CD14-positive monocyte (primary cell): ENCODE results near the gene SLC22A17. TPM values are rescaled to one million over a fixed set of nuclear protein-coding genes. Genes with fewer than 3 reads are reported as not detected.

ENCODE experiments used
- DNase-seq, 3 donors: peaks; one replicate each; pipeline ENCODE4 v3.0.0-alpha.2; 2011 to 2022
- H2AFZ ChIP-seq: 2 replicates; pipeline ENCODE4 v1.6.0; 2012; ENCODE audit warnings: mild to moderate bottlenecking, low read depth, low read length, inconsistent platforms; ENCODE audit not compliant: insufficient read depth, poor library complexity, severe bottlenecking
- H3K27ac ChIP-seq, 2 donors: 1 replicate in 1 of 2; 2 replicates in 1 of 2; pipeline ENCODE4 v1.5.1; 2012 to 2013; ENCODE audit warnings: low read length in 2 of 2, control low read depth in 1 of 2, inconsistent platforms in 1 of 2, low read depth in 1 of 2, mild to moderate bottlenecking in 1 of 2
- H3K27me3 ChIP-seq, 2 donors: one replicate each; pipeline versions ENCODE4 v1.6.0 to v1.6.1; 2011 to 2013; ENCODE audit warnings: low read length in 2 of 2; ENCODE audit not compliant: control insufficient read depth in 2 of 2, insufficient read depth in 2 of 2
- H3K36me3 ChIP-seq, 2 donors: replicated peaks in 1 of 2; 1 replicate in 1 of 2; 2 replicates in 1 of 2; pipeline versions ENCODE4 v1.5.1 to v1.6.1; 2012 to 2013; ENCODE audit warnings: low read length in 2 of 2, control low read depth in 1 of 2, inconsistent platforms in 1 of 2, mild to moderate bottlenecking in 1 of 2; ENCODE audit not compliant: insufficient read depth in 2 of 2, control insufficient read depth in 1 of 2
- H3K4me1 ChIP-seq, 2 donors: 1 replicate in 1 of 2; 2 replicates in 1 of 2; pipeline versions ENCODE4 v1.5.1 to v1.6.1; 2012 to 2013; ENCODE audit warnings: low read length in 2 of 2, control low read depth in 1 of 2, inconsistent platforms in 1 of 2, mild to moderate bottlenecking in 1 of 2, moderate library complexity in 1 of 2; ENCODE audit not compliant: insufficient read depth in 2 of 2, control insufficient read depth in 1 of 2
- H3K4me2 ChIP-seq: replicated peaks from 2 replicates; pipeline ENCODE3; 2012; ENCODE audit warnings: low read length, moderate library complexity, mild to moderate bottlenecking; ENCODE audit not compliant: poor library complexity, severe bottlenecking; ENCODE audit errors: extremely low read depth
- H3K4me3 ChIP-seq, 3 experiments: fragments of 200-600 bp in 1 of 3; sonication (generic) in 1 of 3; replicated peaks in 1 of 3; 1 replicate in 2 of 3; 2 replicates in 1 of 3; pipeline ENCODE4 v1.5.1; 2011 to 2013; ENCODE audit warnings: low read length in 3 of 3, mild to moderate bottlenecking in 3 of 3, control low read depth in 2 of 3, low read depth in 2 of 3, inconsistent platforms in 1 of 3, moderate library complexity in 1 of 3
- H3K79me2 ChIP-seq: 2 replicates; pipeline ENCODE4 v1.6.0; 2012; ENCODE audit warnings: mild to moderate bottlenecking, control low read depth, inconsistent platforms, low read length, moderate library complexity; ENCODE audit not compliant: insufficient read depth
- H3K9ac ChIP-seq: 2 replicates; pipeline ENCODE4 v1.6.0; 2017; ENCODE audit warnings: low read length, mild to moderate bottlenecking; ENCODE audit not compliant: insufficient read depth, poor library complexity, severe bottlenecking
- H3K9me3 ChIP-seq, 2 donors: replicated peaks in 1 of 2; 1 replicate in 1 of 2; 2 replicates in 1 of 2; pipeline versions ENCODE4 v1.5.1 to v1.6.1; 2012 to 2013; ENCODE audit warnings: low read length in 2 of 2, control low read depth in 1 of 2; ENCODE audit not compliant: control insufficient read depth in 1 of 2, insufficient read depth in 1 of 2
- H4K20me1 ChIP-seq: 2 replicates; pipeline ENCODE4 v1.6.0; 2012; ENCODE audit warnings: mild to moderate bottlenecking, low read length, control low read depth, moderate library complexity; ENCODE audit not compliant: insufficient read depth
- H3K27ac Mint-ChIP-seq, 7 donors: one replicate each; pipeline ENCODE4 v1.8.0; 2020; ENCODE audit warnings: mild to moderate bottlenecking in 7 of 7, mixed read lengths in 7 of 7, moderate library complexity in 6 of 7, inconsistent platforms in 2 of 7
- H3K27me3 Mint-ChIP-seq, 3 donors: one replicate each; pipeline ENCODE4 v1.8.0; 2021 to 2022; ENCODE audit warnings: low read depth in 3 of 3, mild to moderate bottlenecking in 3 of 3, mixed read lengths in 3 of 3, moderate library complexity in 3 of 3, inconsistent platforms in 1 of 3
- H3K36me3 Mint-ChIP-seq, 2 donors: one replicate each; pipeline ENCODE4 v1.8.0; 2020; ENCODE audit warnings: mixed read lengths in 2 of 2, inconsistent platforms in 1 of 2, mild to moderate bottlenecking in 1 of 2
- H3K4me1 Mint-ChIP-seq: one replicate; pipeline ENCODE4 v1.8.0; 2020; ENCODE audit warnings: mild to moderate bottlenecking, mixed read lengths
- H3K4me3 Mint-ChIP-seq, 2 donors: one replicate each; pipeline ENCODE4 v1.8.0; 2020; ENCODE audit warnings: mild to moderate bottlenecking in 2 of 2, mixed read lengths in 2 of 2, moderate library complexity in 1 of 2
- H3K9me3 Mint-ChIP-seq, 7 donors: one replicate each; pipeline ENCODE4 v1.8.0; 2020 to 2022; ENCODE audit warnings: mixed read lengths in 7 of 7, mild to moderate bottlenecking in 6 of 7, moderate library complexity in 6 of 7, inconsistent platforms in 2 of 7
- CTCF ChIP-seq: fragments of 200-600 bp; IDR thresholded peaks from one replicate; pipeline ENCODE4 v1.8.0; 2022; ENCODE audit warnings: antibody characterized with exemption, mild to moderate bottlenecking
- WGBS: methylation state at CpG from one replicate; pipeline ENCODE4 v1.1.5; 2013; ENCODE audit warnings: missing lambda C conversion rate; ENCODE audit not compliant: insufficient coverage; 5-methylcytosine and 5-hydroxymethylcytosine counted together
- intact Hi-C, 2 donors: fragments of 100-400 bp; cut with micrococcal nuclease; formaldehyde crosslinking; loops; one replicate each; pipeline versions ENCODE4 v1.15.0 to v1.15.1; 2023
- polyA plus RNA-seq, 3 donors: library from polyadenylated mRNA; depleted of rRNA in 1 of 3; unstranded in 2 of 3; stranded (reverse) in 1 of 3; fragments of 300-500 nt in 2 of 3; fragments of >200 nt in 1 of 3; fragmentation: Illumina TruSeq in 2 of 3; gene quantifications; 1 replicate in 2 of 3; 2 replicates in 1 of 3; pipeline ENCODE4 v1.2.3, GENCODE V29; 2012 to 2021

SLC22A17 gene
- polyA plus RNA-seq, 3 donors = not detected

- peaks cover 25% of the 10 kb centered on the region for H3K4me1 Mint-ChIP-seq
- H3K27me3 Mint-ChIP-seq = peaks cover 0 to 2% (median 0%) of the 10 kb centered on the region in 3 donors
- Histone ChIP-seq H3K79me2 (peaks cover 27% of the 10 kb centered on the region), H3K9me3 (no peaks in the 10 kb centered on the region), H3K4me3 (peak overlapping the region; percentile 40 to 75 (median 45)), H3K27ac (peak overlapping the region; percentile 96 to 99), H3K9ac (peak overlapping the region; percentile 76), H3K36me3 (peaks cover 22 to 25% of the 10 kb centered on the region in 2 donors), H3K27me3 (no peaks in the 10 kb centered on the region), H3K4me2 (peak overlapping the region; percentile 74), H3K4me1 (peaks cover 23 to 24% of the 10 kb centered on the region in 2 donors), H2AFZ (peak overlapping the region; percentile 86), H4K20me1 (peaks cover 20% of the 10 kb centered on the region)
- H3K9me3 Mint-ChIP-seq = peaks cover 0 to 3% (median 0%) of the 10 kb centered on the region in 7 donors
- 60% methylated on average over 12 of the region's 17 CpGs for WGBS
- H3K36me3 Mint-ChIP-seq = peaks cover 29 to 37% of the 10 kb centered on the region in 2 donors
- no peak for DNase-seq
- peak overlapping the region; percentile 98 to 100 (median 99) for H3K27ac Mint-ChIP-seq
- H3K4me3 Mint-ChIP-seq = peak overlapping the region; percentile 90 to 92
- intact Hi-C loops = loop anchor here (2.0 to 10.0 kb wide), 6 partner anchors 13 to 245 kb away; partner anchors contain the start of genes ACIN1 (in 1 of the 2), AP1G2 (in 1 of the 2), BCL2L2 (in 1 of the 2) and C14orf119 (in 1 of the 2)
- no peak for TF ChIP-seq CTCF
Measured at GRCh38 chr14:23319746-23320583, 32.7 kb downstream of the SLC22A17 start.

GRCh38 chr14:23316300-23316699 is 36.4 kb downstream of the SLC22A17 start:
- Histone ChIP-seq H4K20me1 (no peaks in the 10 kb centered on the region), H3K27ac (no peak overlapping the region), H3K9me3 (no peaks in the 10 kb centered on the region), H3K27me3 (no peaks in the 10 kb centered on the region), H3K79me2 (no peaks in the 10 kb centered on the region), H3K9ac (no peak overlapping the region), H3K4me3 (no peak overlapping the region), H3K4me2 (no peak overlapping the region), H3K36me3 (peaks cover 4 to 11% of the 10 kb centered on the region in 2 donors), H2AFZ (no peak overlapping the region), H3K4me1 (peaks cover 10 to 11% of the 10 kb centered on the region in 2 donors)
- no peak for TF ChIP-seq CTCF
- Mint-ChIP-seq H3K4me3 (no peak overlapping the region), H3K36me3 (peaks cover 13 to 23% of the 10 kb centered on the region in 2 donors), H3K27ac (no peak overlapping the region), H3K4me1 (peaks cover 12% of the 10 kb centered on the region), H3K27me3 (peaks cover 0 to 2% (median 1%) of the 10 kb centered on the region in 3 donors), H3K9me3 (peaks cover 0 to 3% (median 0%) of the 10 kb centered on the region in 7 donors)
- intact Hi-C loops = no loop called here
- WGBS = no CpG with 5 or more reads among the region's 5 CpGs
- no peak for DNase-seq
